Stimulated activated CD4-positive, alpha-beta T cell treated with anti-CD3 and anti-CD28 coated beads, Interleukin-15, amount 100 ng/mL, for 1 hour (primary cell): ENCODE data around the gene WBP2.
A peak's percentile ranks its signal among the peaks of the same experiment; 100 is the strongest.
"Not testable (repeated sequence)": the region's sequence is repeated elsewhere in the genome, so short reads cannot be mapped to it uniquely, and the experiment has no call there.

Source experiments
- DNase-seq, 2 donors: peaks; one replicate each; pipeline ENCODE4 v3.0.0-alpha.2; 2020; ENCODE audit warnings: low read depth in 1 of 2, low spot score in 1 of 2

Gene WBP2

GRCh38 chr17:75889454-75889853, 34.3 kb upstream of the WBP2 start:
- no peak for DNase-seq

DNA sequence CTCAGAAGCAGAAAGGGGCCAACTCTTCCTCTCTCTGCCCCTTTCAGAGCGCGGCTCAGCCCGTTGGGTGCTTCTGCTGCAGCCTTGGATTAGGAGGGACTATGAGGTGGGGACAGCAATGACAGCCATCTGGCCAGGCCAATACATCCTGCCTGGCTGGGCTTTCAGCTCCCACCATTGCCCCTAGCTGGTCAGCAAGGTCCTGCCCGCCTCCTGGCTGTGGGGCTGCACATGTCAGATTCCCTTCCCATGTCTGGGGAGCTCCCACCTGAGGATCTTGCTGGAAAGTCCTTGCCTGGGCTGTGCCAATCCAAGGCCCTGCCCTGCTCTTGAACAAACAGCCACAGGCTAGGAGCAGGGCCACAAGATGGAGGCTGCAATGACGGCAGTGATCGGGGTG, 33.3 kb upstream of the WBP2 start:
- DNase-seq: no peak

- DNase-seq: not testable (repeated sequence)
These were observed 30.7 kb upstream of the WBP2 start for GRCh38 chr17:75885860-75886259.

GRCh38 chr17:75885431-75885830, 30.3 kb upstream of the WBP2 start:
- no peak for DNase-seq

GRCh38 chr17:75881678-75882454, 26.7 kb upstream of the WBP2 start:
- no peak for DNase-seq

DNA sequence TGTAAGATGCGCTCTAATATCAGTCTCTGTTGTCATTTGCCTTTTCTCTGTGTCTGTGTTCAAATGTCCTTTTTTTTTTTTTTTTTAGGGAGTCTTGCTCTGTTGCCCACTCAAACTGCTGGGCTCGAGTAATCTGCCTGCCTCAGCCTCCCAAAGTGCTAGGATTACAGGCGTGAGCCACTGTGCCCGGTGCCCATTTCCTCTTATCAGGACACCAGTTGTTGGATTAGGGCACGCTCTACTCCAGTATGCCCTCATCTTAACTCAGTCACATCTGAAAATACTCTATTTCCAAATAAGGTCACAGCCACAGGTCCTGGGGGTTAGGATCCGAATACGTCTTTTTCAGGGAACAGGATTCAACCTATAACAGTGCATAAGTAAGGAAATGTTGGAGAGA, 25.1 kb upstream of the WBP2 start:
- DNase-seq: no peak

DNA sequence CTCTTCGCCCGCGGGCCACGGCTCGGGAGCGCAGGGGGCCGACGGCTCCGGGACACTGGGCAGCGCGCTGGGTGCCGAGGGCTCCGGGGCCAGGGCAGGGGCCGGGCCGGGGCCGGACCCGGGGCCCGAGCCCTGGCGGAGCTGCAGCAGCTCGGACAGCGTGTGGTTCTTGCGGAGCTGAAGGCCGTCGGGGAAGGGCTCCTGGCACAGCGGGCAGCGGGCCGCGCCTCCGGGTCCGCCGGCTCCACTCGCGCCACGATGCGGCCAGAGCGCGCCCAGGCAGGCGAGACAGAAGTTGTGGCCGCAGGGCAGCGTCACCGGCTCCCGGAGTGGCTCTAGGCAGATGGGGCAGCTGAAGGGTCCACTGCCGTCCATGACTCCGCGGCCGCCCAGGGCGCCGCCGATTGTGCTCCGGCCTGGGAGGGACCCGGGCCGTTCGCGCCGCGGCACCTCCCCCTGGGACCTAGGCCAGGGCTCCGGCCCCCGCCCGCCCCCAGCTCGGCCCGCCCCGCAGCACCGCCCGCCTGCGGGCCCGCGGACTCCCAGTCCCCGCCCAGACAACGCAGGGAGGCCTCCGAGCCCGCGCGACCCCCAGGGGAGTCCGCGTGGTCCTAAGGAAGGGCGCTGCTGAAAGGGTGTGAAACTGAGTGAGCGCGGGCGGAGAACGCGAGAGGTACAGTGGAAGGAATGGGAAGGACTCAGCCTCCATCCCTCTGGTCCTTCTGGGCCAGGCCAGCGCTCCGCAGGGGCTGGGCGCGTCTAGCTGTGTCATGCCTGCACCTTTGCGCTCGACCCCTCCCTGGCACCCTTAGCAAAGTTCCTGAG, 23.3 kb upstream of the WBP2 start, which contains the start of gene TRIM47:
TRIM47 (minus strand) TSS at position 408 of the 825 bp plus-strand sequence; CDS start at position 375, 33 bp downstream.
- DNase-seq: no peak

- DNase-seq: peak; percentile 53 to 64
These were observed 22.6 kb upstream of the WBP2 start for GRCh38 chr17:75877752-75878173.

DNA sequence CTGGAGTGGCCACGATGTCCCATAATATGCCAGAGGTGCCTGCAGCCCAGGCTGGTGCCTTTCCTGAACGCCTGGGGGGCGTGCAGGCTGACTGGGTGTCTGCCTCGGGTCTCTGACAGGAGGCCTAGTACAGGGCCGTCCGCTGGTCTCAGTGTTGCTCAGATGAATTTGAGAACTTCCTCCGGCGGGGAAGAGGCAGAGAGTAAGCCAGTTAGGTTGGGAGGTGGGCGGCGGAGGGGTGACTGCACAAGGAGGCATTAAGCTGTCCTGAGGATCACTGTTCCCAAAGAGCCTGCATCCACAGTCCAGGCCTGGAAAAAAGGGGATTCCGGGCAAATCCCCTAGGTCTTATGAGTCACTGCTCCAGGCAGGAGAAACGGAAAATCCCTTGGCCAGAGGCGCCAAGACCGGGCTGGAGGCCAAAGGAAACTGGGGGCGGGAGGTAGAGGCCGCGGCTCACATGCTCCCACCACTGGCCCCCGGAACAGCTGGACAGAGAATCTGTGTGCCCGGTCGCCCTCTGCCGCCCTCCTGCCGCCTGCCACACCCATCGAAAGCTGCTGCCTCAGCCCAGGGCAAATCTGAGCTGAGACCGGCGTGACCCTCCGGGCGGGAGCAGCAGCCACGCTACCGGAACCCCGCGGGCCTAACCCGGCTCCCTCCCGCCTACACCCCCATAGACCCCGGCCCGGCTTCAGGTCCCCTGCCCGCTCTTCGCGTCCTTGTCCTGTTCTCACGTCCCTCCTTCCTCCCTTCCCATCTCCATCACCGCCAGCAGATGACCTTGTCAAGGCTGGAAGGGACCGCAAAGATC, 22.0 kb upstream of the WBP2 start:
- peak in 1 of 2 donors; percentile 22 for DNase-seq

DNA sequence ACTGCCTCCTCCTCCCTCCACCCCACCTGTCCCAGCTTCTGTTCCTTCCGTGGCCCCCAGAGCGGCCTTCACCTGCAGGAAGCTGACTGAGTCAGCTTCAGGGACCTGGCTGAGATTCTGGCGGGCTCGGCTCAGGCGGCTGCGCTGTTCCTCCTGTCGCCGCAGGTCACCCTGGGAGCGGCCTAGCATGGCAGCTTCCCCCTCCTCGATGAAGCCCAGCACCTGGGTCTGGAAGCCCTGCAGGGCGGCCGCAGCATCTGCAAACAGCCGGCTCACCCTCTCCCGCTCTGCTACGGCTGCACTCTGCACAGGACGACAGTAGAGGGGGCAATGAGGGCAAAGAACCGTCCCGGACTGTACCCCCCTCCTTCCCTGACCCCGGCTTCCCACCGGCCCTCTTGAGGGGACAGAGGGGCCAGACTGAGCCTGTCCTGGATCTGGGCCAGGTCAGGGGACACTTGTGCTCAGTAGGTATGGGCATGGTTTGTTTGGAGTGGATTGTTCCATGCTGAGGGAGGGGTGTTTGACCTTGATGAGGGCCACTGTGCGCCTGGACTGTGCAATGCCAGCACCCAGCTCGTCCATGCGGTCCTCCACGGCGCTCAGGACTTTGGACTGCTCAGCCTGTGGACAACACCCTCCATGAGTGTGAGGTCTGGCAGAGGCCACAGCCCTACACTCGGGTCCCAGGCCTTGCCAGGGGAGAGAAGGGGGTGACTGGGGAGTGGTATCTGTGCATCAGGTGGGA, 21.2 kb upstream of the WBP2 start:
- DNase-seq: peak; percentile 46 to 61

GRCh38 chr17:75875940-75876189, 20.7 kb upstream of the WBP2 start:
- DNase-seq: peak in 1 of 2 donors; percentile 13

DNA sequence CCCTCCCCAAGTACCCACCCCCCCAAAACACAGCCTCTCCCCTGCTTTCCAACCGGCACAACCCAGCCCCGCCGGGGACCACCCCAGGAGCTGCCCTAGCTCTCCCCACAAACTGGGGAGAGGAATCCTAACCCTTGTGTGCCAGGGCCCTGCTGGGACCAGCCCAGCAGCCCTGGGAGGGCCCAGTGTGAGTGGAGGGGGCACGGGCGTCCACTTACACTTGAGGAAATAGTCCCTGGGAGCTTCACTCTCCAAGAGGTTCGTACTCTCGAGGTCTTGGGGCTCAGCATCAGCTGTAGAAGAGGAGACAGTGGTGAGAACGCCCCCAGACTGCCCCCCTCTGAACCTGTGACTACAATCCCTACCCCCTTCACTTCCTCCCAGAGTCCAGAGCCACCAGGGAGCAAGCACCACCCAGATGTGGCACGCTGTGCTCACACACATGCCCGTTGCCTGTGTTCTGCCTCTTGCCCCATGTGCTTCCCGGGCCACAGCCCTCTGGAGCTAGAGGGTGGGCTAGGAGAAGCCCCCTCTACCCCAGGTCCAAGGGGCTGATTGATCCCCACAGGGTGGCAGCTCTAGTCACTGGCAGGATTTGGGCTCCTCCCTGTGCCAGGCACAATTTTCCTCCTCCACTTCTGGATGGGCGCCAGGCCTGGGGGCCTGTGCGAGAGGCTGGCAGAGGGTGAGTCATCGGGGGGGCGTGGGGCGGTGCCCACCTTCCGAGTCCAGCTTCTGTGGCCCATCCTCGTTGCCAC, 20.2 kb upstream of the WBP2 start:
- DNase-seq: no peak

DNA sequence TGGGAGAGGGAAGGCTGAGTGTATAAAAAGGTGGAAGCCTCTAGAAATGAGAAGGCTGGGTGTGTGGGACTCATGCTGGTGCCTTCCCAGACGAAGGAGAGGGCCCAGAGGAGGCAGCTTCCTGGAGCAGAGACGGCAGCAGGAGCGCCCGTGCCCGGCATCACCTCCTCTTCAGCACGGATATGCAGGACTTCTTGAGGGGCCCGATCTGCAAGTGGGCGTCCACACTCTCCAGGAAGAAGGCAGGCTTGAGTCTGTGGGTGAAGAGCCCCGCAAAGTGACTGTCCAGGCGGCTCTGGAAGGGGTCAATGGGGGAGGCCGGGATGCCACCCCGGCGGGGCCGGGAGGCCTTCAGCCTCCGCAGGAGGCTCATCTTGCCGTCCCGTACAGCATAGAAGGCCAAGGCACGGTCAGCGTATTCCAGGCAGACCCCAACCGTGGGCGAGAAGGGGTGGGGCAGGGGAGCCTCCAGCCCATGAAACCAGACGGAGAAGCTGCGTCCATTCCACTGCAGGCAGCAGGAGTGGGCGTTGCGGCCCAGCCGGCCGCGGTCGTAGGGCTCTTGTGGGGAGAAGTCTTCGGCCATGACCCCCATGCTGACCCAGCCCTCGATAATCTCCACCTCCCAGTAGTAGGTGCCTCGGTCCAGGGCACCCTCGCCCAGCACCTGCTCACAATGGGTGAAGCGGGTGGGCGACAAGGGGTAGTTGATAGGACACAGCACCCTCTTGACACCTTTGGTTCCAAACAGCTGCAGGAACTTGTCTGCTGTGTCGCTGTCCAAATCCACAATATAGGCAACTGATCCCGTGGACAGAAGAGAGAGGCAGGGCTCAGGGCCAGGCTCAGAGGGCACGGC, 19.4 kb upstream of the WBP2 start:
- no peak for DNase-seq

DNA sequence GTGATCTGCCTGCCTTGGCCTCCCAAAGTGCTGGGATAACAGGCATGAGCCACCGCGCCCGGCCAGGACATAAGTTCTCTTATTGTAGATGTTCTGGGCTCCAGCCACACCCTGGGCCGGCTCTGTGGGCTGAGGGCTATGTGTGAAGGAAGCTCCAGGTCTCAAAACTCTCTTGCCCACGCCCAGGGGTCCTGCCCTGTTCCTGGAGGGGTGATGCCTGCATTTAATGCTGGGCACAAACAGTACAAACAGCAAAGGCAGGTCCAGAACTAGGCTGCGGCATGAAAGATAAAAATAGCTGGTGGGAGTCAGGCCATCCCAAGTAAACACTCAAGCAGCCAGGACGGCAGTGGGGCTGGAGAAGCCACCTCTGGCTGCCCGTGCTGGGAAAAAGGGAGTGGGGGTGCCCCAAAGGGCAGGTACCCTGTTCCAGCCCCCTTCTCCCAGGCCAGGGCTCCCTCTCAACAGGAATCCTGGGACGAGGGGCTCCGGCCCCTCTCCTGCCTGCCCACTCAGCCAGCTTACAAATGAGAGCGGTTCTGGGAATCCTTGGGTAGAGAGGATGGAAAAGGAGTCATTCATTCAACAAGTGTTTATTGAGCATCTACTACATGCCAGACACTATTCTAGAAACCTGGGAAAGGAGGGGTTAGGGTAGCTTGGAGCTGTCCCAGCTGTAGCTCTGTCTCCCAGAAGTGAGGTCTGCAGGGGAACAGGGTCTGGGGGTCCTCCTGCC, 18.6 kb upstream of the WBP2 start:
- DNase-seq: no peak

DNA sequence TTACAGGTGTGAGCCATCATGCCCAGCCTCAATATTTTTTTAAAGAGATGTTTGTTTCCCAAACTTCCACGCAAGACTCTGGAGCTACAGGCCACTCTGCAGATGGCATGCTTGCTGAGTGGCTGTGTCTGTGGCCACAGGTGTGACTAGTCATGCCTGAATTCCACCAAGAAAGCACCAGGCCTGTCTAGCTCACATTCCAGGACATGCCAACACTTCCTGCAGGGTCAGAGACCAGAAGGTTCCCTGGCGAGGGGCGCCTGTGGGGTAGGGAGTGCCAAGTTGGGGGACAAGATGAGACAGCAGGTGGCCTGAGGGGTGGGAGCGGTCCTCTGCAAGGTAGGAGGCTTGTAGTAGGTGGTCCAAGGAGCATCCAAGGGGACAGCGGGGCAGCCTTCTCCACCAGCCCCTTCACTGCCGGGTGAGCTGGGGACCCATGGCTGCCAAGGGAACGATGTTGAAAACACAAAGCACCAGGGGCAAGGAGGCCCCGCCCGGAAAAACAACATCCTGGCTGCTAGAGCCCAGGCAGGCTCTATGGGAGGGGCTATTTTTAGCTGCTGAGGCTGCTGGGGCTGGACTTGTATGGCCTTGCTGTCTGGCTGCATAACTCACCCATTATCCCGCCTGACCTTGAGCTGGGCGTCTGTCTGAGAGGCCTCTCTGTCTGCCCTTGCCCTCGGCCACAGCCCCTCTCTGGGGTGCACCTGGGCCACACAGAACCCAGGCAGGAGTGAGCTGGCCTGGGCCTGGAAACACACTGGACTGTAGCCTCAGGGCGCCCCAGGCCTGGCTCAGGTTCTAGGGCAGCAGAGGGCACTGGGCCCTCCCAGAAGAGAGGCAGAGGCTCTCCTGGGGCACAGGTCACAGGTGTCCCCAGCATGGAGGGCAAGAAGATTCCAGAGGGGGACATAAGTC, 17.6 kb upstream of the WBP2 start:
- peak in 1 of 2 donors; percentile 51 for DNase-seq

DNA sequence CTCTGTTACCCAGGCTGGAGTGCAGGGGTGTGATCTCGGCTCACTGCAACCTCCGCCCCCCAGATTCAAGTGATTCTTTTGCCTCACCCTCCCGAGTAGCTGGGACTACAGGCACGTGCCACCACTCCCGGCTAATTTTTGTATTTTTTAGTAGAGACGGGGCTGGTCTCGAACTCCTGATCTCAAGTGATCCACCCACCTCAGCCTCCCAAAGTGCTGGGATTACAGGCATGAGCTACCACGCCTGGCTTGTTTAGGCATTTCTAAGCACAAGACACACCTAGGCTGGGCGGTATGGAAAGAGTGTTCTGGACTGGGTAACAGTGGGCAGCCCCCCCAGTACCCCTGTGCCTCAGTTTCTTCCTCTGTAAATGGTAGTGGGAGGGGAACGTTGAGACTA, 15.1 kb upstream of the WBP2 start:
- DNase-seq: not testable (repeated sequence)

- DNase-seq: no peak
These were observed 14.4 kb upstream of the WBP2 start for GRCh38 chr17:75869282-75870141.
